ENCODE measurements around the gene ZRSR2. TPM values are rescaled to one million over a fixed set of nuclear protein-coding genes. Genes with fewer than 3 reads are reported as not detected.

The ZRSR2 gene
- total and polyA plus RNA-seq, 2 of the 8 experiments (the other 6 are each of a cell fraction or from before 2014, with no cell fraction given): 3.9 to 6.9 TPM

GRCh38 chrX:15838017-15838416, 47.7 kb downstream of the ZRSR2 start:
- H3K4ac ChIP-seq (replicated peaks; ENCODE audit: insufficient read length, low read depth, low read length): no peak overlapping the region
- 90% methylated on average over 3 of the region's 3 CpGs; no CpG with 5 or more reads in 1 of the 2 experiments for WGBS, 2 experiments (ENCODE audit: extremely low coverage in 1 of 2, insufficient coverage in 1 of 2, insufficient read length in 1 of 2, insufficient replicate concordance in 2 of 2, low coverage in 1 of 2, low lambda C conversion rate in 2 of 2, missing lambda C conversion rate in 1 of 2)
- H2BK5ac ChIP-seq (ENCODE audit: low read depth, low read length): no peak overlapping the region
- H3K14ac ChIP-seq (ENCODE audit: insufficient read length): no peak overlapping the region
- no peak overlapping the region for H2AFZ ChIP-seq (ENCODE audit: low read length)
- H3K36me3 ChIP-seq (ENCODE audit: control insufficient read depth in 2 of 4, insufficient read depth in 4 of 4, low read length in 3 of 4): peaks cover 0 to 81% (median 8%) of the 10 kb centered on the region in 4 experiments; a peak in 5 of 8 replicates
- H2BK12ac ChIP-seq (ENCODE audit: low read depth, low read length): no peak overlapping the region
- no peak overlapping the region for H3K56ac ChIP-seq (replicated peaks; ENCODE audit: insufficient read length, low read depth, low read length)
- no peak overlapping the region for H3K9ac ChIP-seq (replicated peaks in 1 of 4; ENCODE audit: extremely low read depth in 1 of 4, low read depth in 3 of 4, low read length in 3 of 4)
- H3K4me2 ChIP-seq (ENCODE audit: insufficient read depth in 1 of 2, low read depth in 2 of 2, low read length in 2 of 2): no peak overlapping the region
- no peak overlapping the region for H4K8ac ChIP-seq (ENCODE audit: extremely low read depth, insufficient read depth, low read length)
- no peak overlapping the region for H3K23ac ChIP-seq (ENCODE audit: insufficient read length)
- POLR2A ChIA-PET (ENCODE audit: partially characterized antibody): interaction anchor here (0.7 to 1.8 kb wide), 2 partner anchors 10 to 12 kb away, joined by 3 to 5 read pairs; no protein-coding TSS in a partner anchor
- no peak overlapping the region for H4K5ac ChIP-seq (ENCODE audit: insufficient read length, low read depth, low read length)
- TF ChIP-seq SP4 (IDR thresholded peaks at IDR 0.05; ENCODE audit: low read length): no peak
- TF ChIP-seq RAD21 (IDR thresholded peaks at IDR 0.05 in 1 of 2, conservative IDR thresholded peaks at IDR 0.05 in 1 of 2; ENCODE audit: low read depth in 2 of 2, low read length in 2 of 2): peak; percentile 23 to 43; a peak in 2 of 4 replicates
- TF ChIP-seq NRF1 (IDR thresholded peaks at IDR 0.05; ENCODE audit: low read depth, low read length): no peak
- TF ChIP-seq CREB1 (IDR thresholded peaks at IDR 0.05): no peak
- no peak for TF ChIP-seq SP2 (IDR thresholded peaks at IDR 0.05; ENCODE audit: low read length)
- TF ChIP-seq POLR2A (IDR thresholded peaks at IDR 0.05; ENCODE audit: control extremely low read depth in 1 of 2, low read depth in 2 of 2, low read length in 2 of 2): peak in 1 of 2 experiments; percentile 28; a peak in 1 of 3 replicates
- peak; percentile 72; the same call in 1 of the 2 replicates for TF ChIP-seq POLR2AphosphoS5 (IDR thresholded peaks at IDR 0.05; ENCODE audit: low read depth, low read length)
- TF ChIP-seq, protein P1, sequence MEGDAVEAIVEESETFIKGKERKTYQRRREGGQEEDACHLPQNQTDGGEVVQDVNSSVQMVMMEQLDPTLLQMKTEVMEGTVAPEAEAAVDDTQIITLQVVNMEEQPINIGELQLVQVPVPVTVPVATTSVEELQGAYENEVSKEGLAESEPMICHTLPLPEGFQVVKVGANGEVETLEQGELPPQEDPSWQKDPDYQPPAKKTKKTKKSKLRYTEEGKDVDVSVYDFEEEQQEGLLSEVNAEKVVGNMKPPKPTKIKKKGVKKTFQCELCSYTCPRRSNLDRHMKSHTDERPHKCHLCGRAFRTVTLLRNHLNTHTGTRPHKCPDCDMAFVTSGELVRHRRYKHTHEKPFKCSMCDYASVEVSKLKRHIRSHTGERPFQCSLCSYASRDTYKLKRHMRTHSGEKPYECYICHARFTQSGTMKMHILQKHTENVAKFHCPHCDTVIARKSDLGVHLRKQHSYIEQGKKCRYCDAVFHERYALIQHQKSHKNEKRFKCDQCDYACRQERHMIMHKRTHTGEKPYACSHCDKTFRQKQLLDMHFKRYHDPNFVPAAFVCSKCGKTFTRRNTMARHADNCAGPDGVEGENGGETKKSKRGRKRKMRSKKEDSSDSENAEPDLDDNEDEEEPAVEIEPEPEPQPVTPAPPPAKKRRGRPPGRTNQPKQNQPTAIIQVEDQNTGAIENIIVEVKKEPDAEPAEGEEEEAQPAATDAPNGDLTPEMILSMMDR (IDR thresholded peaks at IDR 0.05; ENCODE audit: control extremely low read depth in 1 of 3, insufficient read depth in 1 of 3, low read depth in 1 of 3, low read length in 3 of 3): peak; percentile 36 to 61 (median 55)
- H4K91ac ChIP-seq (replicated peaks; ENCODE audit: insufficient read length, low read length): no peak overlapping the region
- DNase-seq (ENCODE audit: low read depth in 1 of 2, low spot score in 2 of 2) (no peak), FAIRE-seq (peak; percentile 77)
- H4K20me1 ChIP-seq (replicated peaks in 1 of 2; ENCODE audit: control insufficient read depth in 1 of 2, insufficient read depth in 2 of 2, low read length in 2 of 2): peaks cover 0 to 3% of the 10 kb centered on the region in 2 experiments
- H3K79me2 ChIP-seq (ENCODE audit: control insufficient read depth in 1 of 2, insufficient read depth in 2 of 2, low read length in 2 of 2): peaks cover 0 to 82% of the 10 kb centered on the region in 2 experiments; a peak in 2 of 4 replicates
- H3K27ac ChIP-seq (ENCODE audit: low read depth, low read length): no peak overlapping the region
- peaks cover 0 to 2% (median 0%) of the 10 kb centered on the region in 4 experiments; a peak in 3 of 7 replicates for H3K4me1 ChIP-seq (replicated peaks in 1 of 4; ENCODE audit: control insufficient read depth in 3 of 4, insufficient read depth in 4 of 4, low read length in 3 of 4)
- H3K27me3 ChIP-seq (replicated peaks in 1 of 4; ENCODE audit: control insufficient read depth in 3 of 4, extremely low read depth in 1 of 4, insufficient read depth in 3 of 4, low read length in 3 of 4): no peaks in the 10 kb centered on the region
- H3K23me2 ChIP-seq (ENCODE audit: low read depth, low read length): no peaks in the 10 kb centered on the region
- H2BK20ac ChIP-seq (ENCODE audit: low read length): no peak overlapping the region
- H3K4me3 ChIP-seq (ENCODE audit: extremely low read depth in 1 of 4, insufficient read depth in 2 of 4, low read depth in 3 of 4, low read length in 4 of 4): no peak overlapping the region
- H3K79me1 ChIP-seq (ENCODE audit: low read depth, low read length): no peaks in the 10 kb centered on the region
- no peaks in the 10 kb centered on the region for H3K9me3 ChIP-seq (ENCODE audit: insufficient read depth in 2 of 2, low read depth in 1 of 2, low read length in 1 of 2)
- H2BK15ac ChIP-seq (ENCODE audit: low read length): no peak overlapping the region
- H3K18ac ChIP-seq (ENCODE audit: extremely low read depth, low read length): no peak overlapping the region
- CTCF ChIA-PET (ENCODE audit: partially characterized antibody): interaction anchor here (1.1 kb wide), 1 partner anchor 12 kb away, joined by 4 read pairs; no protein-coding TSS in a partner anchor
- H2AK5ac ChIP-seq (ENCODE audit: low read depth, low read length): no peak overlapping the region
- H2BK120ac ChIP-seq (replicated peaks; ENCODE audit: low read depth, low read length): no peak overlapping the region

Measured in H1 (cell line).